A673 (cell line): Measurements from ENCODE around the gene KDM3B.

Experiments
- CTCF ChIP-seq: fragments of 300-800, 200-600 bp; sonication (generic); conservative IDR thresholded peaks from 2 replicates; pipeline ENCODE4 v1.5.1; 2017; ENCODE audit warnings: low read depth, mild to moderate bottlenecking, antibody characterized with exemption, low read length, moderate library complexity, mixed read lengths
- EZH2 ChIP-seq: fragments of 200-600 bp; sonication (generic); IDR thresholded peaks from 2 replicates; pipeline ENCODE4 v1.6.1; 2017; ENCODE audit warnings: borderline replicate concordance, low read depth, mild to moderate bottlenecking, mixed read lengths, antibody characterized with exemption, low read length; ENCODE audit not compliant: poor library complexity, severe bottlenecking

GRCh38 chr5:138444078-138444773 lies 91.7 kb downstream of the KDM3B start:
- no peak for TF ChIP-seq CTCF
- no peak for TF ChIP-seq EZH2
